ENCODE data around the gene LMBR1. TPM values are rescaled to one million over a fixed set of nuclear protein-coding genes. Genes with fewer than 3 reads are reported as not detected.

LMBR1 gene
- total and polyA plus RNA-seq, 2 of the 4 experiments (the other 2 are of a cell fraction), result 11.9 to 19.9 TPM

DNA sequence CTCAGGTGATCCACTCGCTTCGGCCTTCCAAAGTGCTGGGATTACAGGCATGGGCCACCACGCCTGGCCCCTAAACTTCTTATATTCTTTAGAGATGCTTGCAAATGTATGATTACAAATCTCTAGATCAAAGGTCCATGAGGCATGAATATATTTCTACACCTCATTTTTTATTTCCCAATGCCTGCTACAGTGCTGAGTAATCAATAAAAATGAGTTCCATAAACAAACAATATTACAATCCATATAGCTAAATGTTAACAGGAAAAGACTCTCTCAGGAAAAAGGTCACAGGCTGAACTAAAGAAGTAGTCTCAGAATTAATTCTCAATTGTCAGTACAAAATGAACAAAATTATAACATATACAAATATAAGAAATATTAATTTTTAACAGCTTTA is 90.8 kb downstream of the LMBR1 start:
- no peaks in the 10 kb centered on the region for H3K36me3 ChIP-seq (ENCODE audit: control insufficient read depth, insufficient read depth, low read length)
- ATAC-seq (ENCODE audit: low read depth), result no peak
- H2AK5ac ChIP-seq (ENCODE audit: low read depth, low read length), result no peak overlapping the region
- H3K56ac ChIP-seq (ENCODE audit: extremely low read depth, insufficient read depth, low read length), result no peak overlapping the region
- no peak overlapping the region for H3K9ac ChIP-seq (ENCODE audit: low read depth, low read length)
- no peak for TF ChIP-seq FOS (IDR thresholded peaks at IDR 0.05; ENCODE audit: low read depth, low read length)
- TF ChIP-seq MAFK (IDR thresholded peaks at IDR 0.05; ENCODE audit: low read depth, low read length), result peak; percentile 41; the same call in 1 of the 2 replicates
- no peak overlapping the region for H2AK9ac ChIP-seq (replicated peaks; ENCODE audit: low read depth, low read length, poor library complexity)
- H4K20me1 ChIP-seq (ENCODE audit: insufficient read depth, low read length), result no peaks in the 10 kb centered on the region
- no peak overlapping the region for H3K27ac ChIP-seq (ENCODE audit: insufficient read depth, low read length)
- H4K5ac ChIP-seq (ENCODE audit: low read depth, low read length), result no peak overlapping the region
- no peak overlapping the region for H3K4me3 ChIP-seq (ENCODE audit: insufficient read depth, low read depth, low read length)
- no peak overlapping the region for H2BK5ac ChIP-seq (ENCODE audit: low read depth, low read length, poor library complexity, severe bottlenecking)
- H3K14ac ChIP-seq (replicated peaks; ENCODE audit: low read depth, low read length), result no peak overlapping the region
- no peaks in the 10 kb centered on the region for H3K79me1 ChIP-seq (ENCODE audit: low read depth in 1 of 2, low read length in 2 of 2)
- no peaks in the 10 kb centered on the region for H3K4me1 ChIP-seq (ENCODE audit: control insufficient read depth, insufficient read depth, low read length)
- H2BK120ac ChIP-seq (ENCODE audit: low read depth, low read length), result no peak overlapping the region
- H2BK15ac ChIP-seq (ENCODE audit: low read depth, low read length), result no peak overlapping the region
- no peaks in the 10 kb centered on the region for H3K27me3 ChIP-seq (ENCODE audit: control insufficient read depth, insufficient read depth, low read length)
- DNase-seq, result no peak
- H3K23ac ChIP-seq (ENCODE audit: low read depth, low read length), result no peak overlapping the region
- H2AFZ ChIP-seq (replicated peaks; ENCODE audit: low read length, poor library complexity), result no peak overlapping the region
- H3K9me1 ChIP-seq (ENCODE audit: insufficient read depth, low read length), result no peaks in the 10 kb centered on the region; the same call in 1 of the 2 replicates
- in situ Hi-C loops (cut with MboI; ENCODE audit: low sequenced_read_pairs), result no loop called here
- H3K18ac ChIP-seq (ENCODE audit: low read depth, low read length), result no peak overlapping the region
- intact Hi-C loops (cut with micrococcal nuclease), result no loop called here
- CTCF ChIA-PET, result no interaction called here
- H4K91ac ChIP-seq (ENCODE audit: insufficient read depth, low read depth, low read length), result no peak overlapping the region
- WGBS, 2 experiments (ENCODE audit: extremely low coverage in 2 of 2, insufficient read length in 1 of 2), result no CpG with 5 or more reads among the region's 3 CpGs
- H3K4ac ChIP-seq (ENCODE audit: low read depth, low read length), result no peak overlapping the region
- POLR2A ChIA-PET (ENCODE audit: unreplicated experiment), result no interaction called here
- H4K8ac ChIP-seq (ENCODE audit: low read depth in 2 of 2, low read length in 2 of 2), result no peak overlapping the region
- H3K9me3 ChIP-seq (ENCODE audit: control insufficient read depth, insufficient read depth, low read length), result no peaks in the 10 kb centered on the region
- H2BK20ac ChIP-seq (ENCODE audit: low read depth, low read length), result no peak overlapping the region
- no peak overlapping the region for H3K4me2 ChIP-seq (ENCODE audit: low read depth, low read length)
- dilution Hi-C loops (cut with HindIII; ENCODE audit: low sequenced_read_pairs, unreplicated experiment), result no loop called here
- BruUV-seq (replicated peaks), result no TSS peak

Data from IMR-90 (cell line).